Measurements from ENCODE around the gene FRYL. TPM values are rescaled to one million over a fixed set of nuclear protein-coding genes. Genes with fewer than 3 reads are reported as not detected.

FRYL gene
- total RNA-seq, 4 donors from 2014 or later: 46.0 to 66.5 (median 55.8) TPM

DNA sequence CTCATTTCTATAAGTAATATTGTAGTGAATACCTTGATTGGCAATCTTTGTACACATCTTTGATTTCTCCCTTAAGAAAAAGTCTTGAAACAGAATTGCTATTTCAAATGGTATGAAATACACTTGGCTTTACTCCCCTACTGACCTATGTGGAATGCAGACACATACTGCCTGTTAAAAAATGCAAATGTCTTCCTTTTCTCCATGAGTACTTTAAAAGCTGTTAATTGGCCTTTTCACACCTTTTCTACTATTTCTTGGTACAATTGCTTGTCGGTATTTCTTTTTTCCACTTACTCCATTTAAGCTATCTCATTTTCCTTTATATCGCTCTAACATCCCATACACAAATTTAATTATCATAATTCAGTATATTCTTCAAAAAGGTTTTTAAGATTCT, 87.2 kb downstream of the FRYL start:
- TF ChIP-seq CTCF (IDR thresholded peaks at IDR 0.05) (no peak), POLR2AphosphoS5 (IDR thresholded peaks at IDR 0.05) (no peak), POLR2A (IDR thresholded peaks at IDR 0.05; ENCODE audit: low read depth) (no peak), EP300 (IDR thresholded peaks at IDR 0.05) (no peak)
- Histone ChIP-seq H3K9me3 (no peaks in the 10 kb centered on the region), H3K4me1 (peaks cover 13 to 28% (median 15%) of the 10 kb centered on the region in 4 donors), H3K27ac (replicated peaks in 1 of 4) (no peak overlapping the region), H3K27me3 (no peaks in the 10 kb centered on the region), H3K36me3 (no peaks in the 10 kb centered on the region), H3K4me3 (no peak overlapping the region)
- intact Hi-C loops (cut with DNase I): no loop called here
- WGBS: 84% methylated on average over 2 of the region's 2 CpGs
- no peak for DNase-seq (ENCODE audit: extremely low spot score)

- Histone ChIP-seq H3K4me1 (peaks cover 11 to 24% (median 13%) of the 10 kb centered on the region in 4 donors), H3K9me3 (no peaks in the 10 kb centered on the region), H3K27me3 (no peaks in the 10 kb centered on the region), H3K36me3 (no peaks in the 10 kb centered on the region), H3K4me3 (no peak overlapping the region), H3K27ac (replicated peaks in 1 of 4) (no peak overlapping the region)
- no peak for TF ChIP-seq POLR2AphosphoS5 (IDR thresholded peaks at IDR 0.05)
- no peak for TF ChIP-seq POLR2A (IDR thresholded peaks at IDR 0.05; ENCODE audit: low read depth)
- no peak for TF ChIP-seq CTCF (IDR thresholded peaks at IDR 0.05)
- TF ChIP-seq EP300 (IDR thresholded peaks at IDR 0.05): no peak
- no peak for DNase-seq (ENCODE audit: extremely low spot score)
- WGBS: 90% methylated on average over 2 of the region's 2 CpGs
- intact Hi-C loops (cut with DNase I): no loop called here
These were observed 88.0 kb downstream of the FRYL start for GRCh38 chr4:48692044-48692443.

GRCh38 chr4:48688953-48689352, 91.1 kb downstream of the FRYL start:
- Histone ChIP-seq H3K27ac (replicated peaks in 1 of 4) (no peak overlapping the region), H3K36me3 (no peaks in the 10 kb centered on the region), H3K27me3 (no peaks in the 10 kb centered on the region), H3K4me1 (peaks cover 11 to 24% (median 13%) of the 10 kb centered on the region in 4 donors), H3K9me3 (no peaks in the 10 kb centered on the region), H3K4me3 (no peak overlapping the region)
- WGBS: 87% methylated on average over 1 of the region's 1 CpG
- no peak for DNase-seq (ENCODE audit: extremely low spot score)
- intact Hi-C loops (cut with DNase I): no loop called here
- TF ChIP-seq POLR2AphosphoS5 (IDR thresholded peaks at IDR 0.05) (no peak), EP300 (IDR thresholded peaks at IDR 0.05) (no peak), POLR2A (IDR thresholded peaks at IDR 0.05; ENCODE audit: low read depth) (no peak), CTCF (IDR thresholded peaks at IDR 0.05) (no peak)

- H3K27me3 ChIP-seq: no peaks in the 10 kb centered on the region
- 82% methylated on average over 10 of the region's 10 CpGs for WGBS
- no peak overlapping the region for H3K27ac ChIP-seq (replicated peaks in 1 of 4)
- peaks cover 4 to 17% (median 6%) of the 10 kb centered on the region in 4 donors for H3K4me1 ChIP-seq
- no peak for DNase-seq (ENCODE audit: extremely low spot score)
- intact Hi-C loops (cut with DNase I): no loop called here
- H3K36me3 ChIP-seq: no peaks in the 10 kb centered on the region
- H3K9me3 ChIP-seq: no peaks in the 10 kb centered on the region
- TF ChIP-seq POLR2A (IDR thresholded peaks at IDR 0.05; ENCODE audit: low read depth): no peak
- no peak for TF ChIP-seq EP300 (IDR thresholded peaks at IDR 0.05)
- no peak for TF ChIP-seq POLR2AphosphoS5 (IDR thresholded peaks at IDR 0.05)
- no peak for TF ChIP-seq CTCF (IDR thresholded peaks at IDR 0.05)
- no peak overlapping the region for H3K4me3 ChIP-seq
These were observed 92.6 kb downstream of the FRYL start for GRCh38 chr4:48687313-48688051.
